ENCODE results near the gene DOHH. TPM values are rescaled to one million over a fixed set of nuclear protein-coding genes. Genes with fewer than 3 reads are reported as not detected.

The DOHH gene
- total RNA-seq, 4 donors from 2014 or later, result 1.2 to 10.4 (median 4.7) TPM

DNA sequence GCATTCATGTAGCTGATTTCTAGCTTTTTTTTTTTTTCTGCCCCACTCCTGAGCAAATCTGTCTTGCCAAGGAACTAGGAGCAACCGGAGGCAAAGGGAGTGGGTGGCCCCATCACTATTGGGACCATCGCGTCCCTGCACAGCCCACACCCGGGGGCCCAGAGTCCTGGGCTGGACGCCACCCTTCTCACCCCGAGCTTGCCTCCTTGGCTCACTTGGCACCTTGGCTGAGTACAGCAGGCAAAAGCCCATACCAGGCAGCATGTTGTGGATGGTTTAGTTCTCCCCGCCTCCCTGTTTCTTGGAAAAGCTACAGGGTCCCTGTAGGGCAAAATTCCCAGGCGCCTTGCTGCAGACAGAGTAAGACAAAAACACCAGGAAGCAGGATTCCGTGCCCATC is 33.8 kb downstream of the DOHH start:
- Histone ChIP-seq H3K4me3 (no peak overlapping the region), H3K36me3 (no peaks in the 10 kb centered on the region), H3K27me3 (no peaks in the 10 kb centered on the region), H3K9me3 (no peaks in the 10 kb centered on the region), H3K4me1 (peaks cover 0 to 9% of the 10 kb centered on the region in 2 donors), H3K27ac (peak overlapping the region; percentile 58)
- DNase-seq, result peak in 1 of 2 donors; percentile 40
- intact Hi-C loops (cut with DNase I; ENCODE audit: low total_unique reads), result no loop called here
- TF ChIP-seq POLR2A (IDR thresholded peaks at IDR 0.05), result no peak
- TF ChIP-seq, protein P1, sequence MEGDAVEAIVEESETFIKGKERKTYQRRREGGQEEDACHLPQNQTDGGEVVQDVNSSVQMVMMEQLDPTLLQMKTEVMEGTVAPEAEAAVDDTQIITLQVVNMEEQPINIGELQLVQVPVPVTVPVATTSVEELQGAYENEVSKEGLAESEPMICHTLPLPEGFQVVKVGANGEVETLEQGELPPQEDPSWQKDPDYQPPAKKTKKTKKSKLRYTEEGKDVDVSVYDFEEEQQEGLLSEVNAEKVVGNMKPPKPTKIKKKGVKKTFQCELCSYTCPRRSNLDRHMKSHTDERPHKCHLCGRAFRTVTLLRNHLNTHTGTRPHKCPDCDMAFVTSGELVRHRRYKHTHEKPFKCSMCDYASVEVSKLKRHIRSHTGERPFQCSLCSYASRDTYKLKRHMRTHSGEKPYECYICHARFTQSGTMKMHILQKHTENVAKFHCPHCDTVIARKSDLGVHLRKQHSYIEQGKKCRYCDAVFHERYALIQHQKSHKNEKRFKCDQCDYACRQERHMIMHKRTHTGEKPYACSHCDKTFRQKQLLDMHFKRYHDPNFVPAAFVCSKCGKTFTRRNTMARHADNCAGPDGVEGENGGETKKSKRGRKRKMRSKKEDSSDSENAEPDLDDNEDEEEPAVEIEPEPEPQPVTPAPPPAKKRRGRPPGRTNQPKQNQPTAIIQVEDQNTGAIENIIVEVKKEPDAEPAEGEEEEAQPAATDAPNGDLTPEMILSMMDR (IDR thresholded peaks at IDR 0.05), result no peak

DNA sequence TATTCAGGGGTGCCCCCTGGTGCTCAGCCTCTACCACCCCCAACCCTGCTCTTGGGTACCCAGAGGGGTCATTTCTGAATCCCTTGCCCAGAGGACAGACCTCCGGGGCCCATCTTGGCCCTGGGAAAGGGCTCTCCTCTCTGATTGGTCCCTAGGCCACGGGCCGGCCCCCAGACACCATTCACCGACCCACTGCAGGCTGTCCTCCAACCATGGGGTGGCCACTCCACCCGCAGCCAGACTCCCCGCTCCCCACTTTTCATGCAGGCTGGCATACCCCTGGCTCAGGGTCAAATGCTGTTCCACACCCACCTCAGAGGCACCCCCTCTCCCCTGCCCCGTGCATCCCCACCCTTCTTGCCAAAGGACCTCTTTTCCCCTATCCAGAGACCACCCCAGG is 34.9 kb downstream of the DOHH start:
- intact Hi-C loops (cut with DNase I; ENCODE audit: low total_unique reads), result no loop called here
- Histone ChIP-seq H3K27me3 (no peaks in the 10 kb centered on the region), H3K4me3 (no peak overlapping the region), H3K9me3 (no peaks in the 10 kb centered on the region), H3K27ac (peak overlapping the region; percentile 58), H3K4me1 (peaks cover 0 to 9% of the 10 kb centered on the region in 2 donors), H3K36me3 (no peaks in the 10 kb centered on the region)
- TF ChIP-seq, protein P1 (IDR thresholded peaks at IDR 0.05), result no peak
- no peak for TF ChIP-seq POLR2A (IDR thresholded peaks at IDR 0.05)
- DNase-seq, result peak in 1 of 2 donors; percentile 21

DNA sequence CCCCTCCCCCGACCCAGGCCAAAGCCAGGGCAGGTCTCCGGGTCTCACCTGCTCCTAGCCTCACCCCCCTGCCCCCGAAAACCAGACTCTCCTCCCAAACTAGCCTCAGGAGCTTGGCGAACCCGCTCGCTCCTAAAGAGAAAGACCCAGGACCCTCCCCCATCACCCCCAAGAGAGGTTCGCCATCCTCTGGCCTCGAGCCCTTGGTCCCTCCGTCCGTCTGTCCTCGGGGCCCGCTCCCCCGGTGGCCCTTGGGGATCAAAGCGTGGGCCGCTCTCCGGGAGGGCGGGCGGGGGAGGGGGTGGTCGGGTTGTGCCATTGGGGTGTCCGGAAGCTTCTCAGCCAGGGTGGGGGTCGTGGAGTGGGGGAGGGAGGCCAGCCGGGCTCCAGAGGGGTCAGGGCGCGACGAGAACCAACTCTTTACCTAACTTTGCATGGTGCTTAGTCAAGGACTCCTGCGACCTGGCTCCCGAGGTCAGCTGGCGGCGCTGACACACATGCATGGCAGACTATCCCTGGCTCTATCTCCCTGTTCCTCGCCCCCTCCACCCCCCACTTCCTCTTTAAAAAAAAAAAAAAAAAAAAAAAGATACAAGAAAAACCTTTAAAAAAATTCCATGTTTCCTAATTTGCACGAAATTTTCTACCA is 35.8 kb downstream of the DOHH start:
- no peak for TF ChIP-seq POLR2A (IDR thresholded peaks at IDR 0.05)
- TF ChIP-seq, protein P1 (IDR thresholded peaks at IDR 0.05), result no peak
- H3K27ac ChIP-seq, result peak overlapping the region; percentile 40 to 70
- H3K36me3 ChIP-seq, result no peaks in the 10 kb centered on the region
- H3K9me3 ChIP-seq, result no peaks in the 10 kb centered on the region
- intact Hi-C loops (cut with DNase I; ENCODE audit: low total_unique reads), result no loop called here
- no peak overlapping the region for H3K4me3 ChIP-seq
- H3K27me3 ChIP-seq, result no peaks in the 10 kb centered on the region
- peaks cover 0 to 9% of the 10 kb centered on the region in 2 donors for H3K4me1 ChIP-seq
- peak in 1 of 2 donors; percentile 27 for DNase-seq

DNA sequence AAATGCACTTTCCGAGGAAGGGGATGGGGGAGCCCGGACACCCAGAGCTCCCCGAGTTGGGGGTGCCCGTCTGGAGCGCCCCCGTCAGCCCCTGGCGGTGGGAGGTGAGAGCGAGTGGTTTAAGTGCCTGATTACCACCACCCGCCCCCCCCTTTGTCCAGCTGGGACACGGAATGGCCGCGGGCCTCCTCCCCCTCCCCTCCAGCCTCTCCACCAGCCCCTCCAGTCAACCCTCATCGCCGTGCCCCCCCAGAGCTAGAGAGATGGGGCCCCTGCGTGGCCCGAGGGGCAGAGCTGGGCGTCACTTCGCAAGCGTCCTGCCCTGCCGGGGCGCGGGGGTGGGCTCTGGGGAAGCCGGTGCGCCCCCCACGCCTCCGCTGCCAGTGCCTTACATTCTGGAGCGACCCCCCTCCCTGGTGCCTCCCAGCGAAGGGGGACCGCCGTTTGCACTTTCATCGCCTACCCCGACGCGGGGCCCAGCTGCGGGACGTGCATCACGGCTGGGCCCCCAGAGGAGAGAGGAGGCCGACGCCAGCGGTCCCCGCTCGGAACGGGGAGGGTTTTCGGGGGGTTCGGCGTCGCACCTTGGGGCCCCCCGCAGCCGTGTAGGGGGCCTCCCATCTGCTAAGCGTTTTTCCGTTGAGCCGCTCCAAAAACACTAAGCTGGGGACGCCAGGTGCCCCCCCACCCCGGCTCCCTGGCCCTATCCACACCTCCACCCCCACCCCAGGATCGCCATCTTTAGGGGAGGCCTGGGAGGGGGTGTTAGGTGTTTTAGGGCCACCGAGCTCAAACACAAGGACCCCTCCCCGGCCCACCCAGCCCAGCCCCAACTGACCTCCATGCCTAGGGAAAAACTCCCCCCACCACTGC is 36.5 kb downstream of the DOHH start:
- Histone ChIP-seq H3K9me3 (no peaks in the 10 kb centered on the region), H3K27ac (peak overlapping the region; percentile 48 to 70), H3K4me3 (no peak overlapping the region), H3K27me3 (no peaks in the 10 kb centered on the region), H3K36me3 (no peaks in the 10 kb centered on the region), H3K4me1 (peaks cover 6 to 11% of the 10 kb centered on the region in 2 donors)
- TF ChIP-seq, protein P1 (IDR thresholded peaks at IDR 0.05), result no peak
- TF ChIP-seq POLR2A (IDR thresholded peaks at IDR 0.05), result no peak
- intact Hi-C loops (cut with DNase I; ENCODE audit: low total_unique reads), result no loop called here
- DNase-seq, result peak in 1 of 2 donors; percentile 25
